ENCODE data around the gene GNB2. TPM values are rescaled to one million over a fixed set of nuclear protein-coding genes. Genes with fewer than 3 reads are reported as not detected.

GNB2 gene
- polyA plus RNA-seq, 1 experiment = 172 TPM

DNA sequence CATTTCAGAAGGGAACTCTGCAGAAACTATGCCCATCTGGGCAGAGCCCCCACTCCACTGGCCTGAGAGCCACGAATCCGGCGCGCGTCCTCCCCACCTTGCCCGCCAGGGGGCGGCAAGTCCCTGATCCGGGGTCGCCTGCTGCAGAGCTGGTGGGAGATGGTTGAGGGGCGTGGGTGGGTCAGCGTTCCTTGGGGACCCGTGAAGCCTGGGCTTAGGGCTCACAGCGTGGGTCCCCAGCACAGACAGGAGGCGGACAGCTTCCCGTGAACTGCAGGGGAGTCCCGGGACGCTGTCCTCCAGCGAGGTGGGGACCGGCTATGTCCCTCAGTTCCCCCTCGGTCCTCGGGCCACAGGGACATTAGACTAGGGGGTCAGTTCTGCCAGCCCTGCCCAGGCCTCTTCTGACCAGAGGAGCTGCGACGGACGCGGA lies 31.8 kb downstream of the GNB2 start:
- H3K27me3 ChIP-seq (ENCODE audit: control insufficient read depth, insufficient read depth, low read length) = no peaks in the 10 kb centered on the region
- DNase-seq (ENCODE audit: low read depth) = peak; percentile 18
- TF ChIP-seq, protein P1, sequence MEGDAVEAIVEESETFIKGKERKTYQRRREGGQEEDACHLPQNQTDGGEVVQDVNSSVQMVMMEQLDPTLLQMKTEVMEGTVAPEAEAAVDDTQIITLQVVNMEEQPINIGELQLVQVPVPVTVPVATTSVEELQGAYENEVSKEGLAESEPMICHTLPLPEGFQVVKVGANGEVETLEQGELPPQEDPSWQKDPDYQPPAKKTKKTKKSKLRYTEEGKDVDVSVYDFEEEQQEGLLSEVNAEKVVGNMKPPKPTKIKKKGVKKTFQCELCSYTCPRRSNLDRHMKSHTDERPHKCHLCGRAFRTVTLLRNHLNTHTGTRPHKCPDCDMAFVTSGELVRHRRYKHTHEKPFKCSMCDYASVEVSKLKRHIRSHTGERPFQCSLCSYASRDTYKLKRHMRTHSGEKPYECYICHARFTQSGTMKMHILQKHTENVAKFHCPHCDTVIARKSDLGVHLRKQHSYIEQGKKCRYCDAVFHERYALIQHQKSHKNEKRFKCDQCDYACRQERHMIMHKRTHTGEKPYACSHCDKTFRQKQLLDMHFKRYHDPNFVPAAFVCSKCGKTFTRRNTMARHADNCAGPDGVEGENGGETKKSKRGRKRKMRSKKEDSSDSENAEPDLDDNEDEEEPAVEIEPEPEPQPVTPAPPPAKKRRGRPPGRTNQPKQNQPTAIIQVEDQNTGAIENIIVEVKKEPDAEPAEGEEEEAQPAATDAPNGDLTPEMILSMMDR (IDR thresholded peaks at IDR 0.05; ENCODE audit: insufficient read depth, low read depth, low read length) = peak; percentile 96
- ChIA-PET CTCF (interaction anchor here (0.6 to 3.6 kb wide), 54 partner anchors 9 to 1740 kb away, joined by 3 to 112 read pairs (median 4); partner anchors contain the start of genes EPHB4, EPO, FBXO24 and GIGYF1), POLR2A (interaction anchor here (0.5 to 1.2 kb wide), 4 partner anchors 24 to 184 kb away, joined by 3 to 8 read pairs (median 6); partner anchors contain the start of genes EPHB4, SLC12A9 and UFSP1)
- H3K4me3 ChIP-seq (ENCODE audit: low read depth, low read length) = peak overlapping the region; percentile 97
- H3K36me3 ChIP-seq (ENCODE audit: control insufficient read depth, insufficient read depth, low read length) = no peaks in the 10 kb centered on the region

GRCh38 chr7:100705753-100706671 lies 32.5 kb downstream of the GNB2 start, which contains the start of gene POP7:
Gene POP7, plus strand, starts transcription at chr7:100706121. Its CDS starts 710 bp downstream, at chr7:100706831.
- H3K4me3 ChIP-seq (ENCODE audit: low read depth, low read length) = peak within 1 kb of the TSS; percentile 97
- ChIA-PET POLR2A (interaction anchor here (0.5 to 1.2 kb wide), 7 partner anchors 24 to 185 kb away, joined by 3 to 8 read pairs (median 4); partner anchors contain the start of genes EPHB4, SLC12A9, SRRT and UFSP1), CTCF (interaction anchor here (0.6 to 3.6 kb wide), 52 partner anchors 8 to 1739 kb away, joined by 3 to 112 read pairs (median 4); partner anchors contain the start of genes EPHB4, EPO, FBXO24 and GIGYF1)
- H3K36me3 ChIP-seq (ENCODE audit: control insufficient read depth, insufficient read depth, low read length) = no peaks in the 10 kb centered on the region
- peak; percentile 71 for DNase-seq (ENCODE audit: low read depth)
- no peaks in the 10 kb centered on the region for H3K27me3 ChIP-seq (ENCODE audit: control insufficient read depth, insufficient read depth, low read length)
- TF ChIP-seq, protein P1 (IDR thresholded peaks at IDR 0.05; ENCODE audit: insufficient read depth, low read depth, low read length) = no peak

GRCh38 chr7:100706672-100707311 lies 33.3 kb downstream of the GNB2 start:
- no peak for DNase-seq (ENCODE audit: low read depth)
- TF ChIP-seq, protein P1 (IDR thresholded peaks at IDR 0.05; ENCODE audit: insufficient read depth, low read depth, low read length) = no peak
- H3K4me3 ChIP-seq (ENCODE audit: low read depth, low read length) = peak overlapping the region; percentile 97
- ChIA-PET CTCF (interaction anchor here (1.7 to 3.6 kb wide), 8 partner anchors 14 to 277 kb away, joined by 4 to 84 read pairs (median 16); partner anchors contain the start of genes EPHB4, EPO, GIGYF1 and MEPCE), POLR2A (interaction anchor here (0.6 to 0.7 kb wide), 2 partner anchors 145 to 168 kb away, joined by 3 to 7 read pairs; partner anchors contain the start of genes SLC12A9 and SRRT)
- H3K27me3 ChIP-seq (ENCODE audit: control insufficient read depth, insufficient read depth, low read length) = no peaks in the 10 kb centered on the region
- no peaks in the 10 kb centered on the region for H3K36me3 ChIP-seq (ENCODE audit: control insufficient read depth, insufficient read depth, low read length)

DNA sequence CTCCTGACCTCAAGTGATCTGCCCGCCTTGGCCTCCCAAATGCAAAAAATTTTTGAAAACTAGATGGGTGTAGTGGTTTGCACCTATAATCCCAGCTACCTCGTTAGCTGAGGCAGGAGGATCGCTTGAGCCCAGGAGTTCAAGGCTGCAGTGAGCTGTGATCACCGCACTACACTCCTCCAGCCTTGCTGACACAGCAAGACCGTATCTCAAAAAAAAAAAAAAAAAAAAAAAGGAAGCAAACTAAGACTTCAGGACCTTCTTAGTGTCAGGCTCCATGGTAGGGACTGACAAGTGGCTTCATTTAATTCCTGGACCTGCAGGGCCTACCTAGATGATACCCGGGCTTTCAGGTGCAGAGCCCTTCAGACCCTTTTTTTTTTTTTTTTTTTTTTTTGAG lies 34.9 kb downstream of the GNB2 start:
- H3K36me3 ChIP-seq (ENCODE audit: control insufficient read depth, insufficient read depth, low read length) = no peaks in the 10 kb centered on the region
- CTCF ChIA-PET = no interaction called here
- TF ChIP-seq, protein P1 (IDR thresholded peaks at IDR 0.05; ENCODE audit: insufficient read depth, low read depth, low read length) = no peak
- H3K4me3 ChIP-seq (ENCODE audit: low read depth, low read length) = no peak overlapping the region
- no peak for DNase-seq (ENCODE audit: low read depth)
- POLR2A ChIA-PET = no interaction called here
- no peaks in the 10 kb centered on the region for H3K27me3 ChIP-seq (ENCODE audit: control insufficient read depth, insufficient read depth, low read length)

All from BJ (cell line).